Breast epithelium (tissue), 3 donors: ENCODE measurements around the gene USP46.

Experiments
- CTCF ChIP-seq, 3 donors: fragments of 450-650 bp; IDR thresholded peaks; one replicate each; pipeline ENCODE4 v1.5.1; 2016 to 2017; ENCODE audit warnings: antibody characterized with exemption in 3 of 3, mild to moderate bottlenecking in 3 of 3, moderate library complexity in 3 of 3
- POLR2A ChIP-seq: fragments of 450-650 bp; IDR thresholded peaks from one replicate; pipeline ENCODE4 v1.6.1; 2016; ENCODE audit warnings: antibody characterized with exemption, mild to moderate bottlenecking, moderate library complexity
- POLR2AphosphoS5 ChIP-seq, 3 donors: sonication (generic); formaldehyde crosslinking; IDR thresholded peaks; one replicate each; pipeline ENCODE4 v1.6.1; 2017; ENCODE audit warnings: antibody characterized with exemption in 3 of 3

GRCh38 chr4:52643785-52644244 is 15.3 kb downstream of the USP46 start:
- no peak for TF ChIP-seq CTCF (IDR thresholded peaks at IDR 0.05)
- no peak for TF ChIP-seq POLR2AphosphoS5 (IDR thresholded peaks at IDR 0.05)
- TF ChIP-seq POLR2A, result no peak
